Endothelial cell of umbilical vein (primary cell): ENCODE results near the gene RNASE13. TPM values are rescaled to one million over a fixed set of nuclear protein-coding genes. Genes with fewer than 3 reads are reported as not detected.

Source experiments
- BruUV-seq: library from RNA; stranded (reverse); fragments of 400-500 nt; replicated peaks from 2 replicates; lab custom pipeline; 2021; lab: Mats Ljungman, UMichigan
- CTCF ChIA-PET: fragments of 300-600, 350-600 bp; sonication (Branson Sonifier 250); formaldehyde crosslinking; loops from one replicate; lab custom pipeline; 2021; ENCODE audit warnings: antibody characterized with exemption, inconsistent platforms; lab: Charles Lee
- POLR2A ChIA-PET: fragments of 300-600, 350-600 bp; sonication (Branson Sonifier 250); formaldehyde crosslinking; loops from one replicate; lab custom pipeline; 2021; ENCODE audit warnings: antibody characterized with exemption, inconsistent platforms; lab: Charles Lee
- DNase-seq: peaks from one replicate; pipeline ENCODE4 v3.0.0-alpha.2; 2011; ENCODE audit warnings: low read depth, low spot score
- FAIRE-seq: peaks from 2 replicates; lab custom pipeline; 2011; peaks lifted over from hg19 to GRCh38; lab: Jason Lieb, UNC
- H2AFZ ChIP-seq: 2 replicates; pipeline ENCODE4 v1.6.0; 2012; ENCODE audit warnings: low read depth, low read length, control low read depth, inconsistent platforms
- H3K27ac ChIP-seq: 2 replicates; pipeline ENCODE4 v1.5.1; 2011; ENCODE audit warnings: low read depth, mild to moderate bottlenecking, control low read depth, low read length, moderate library complexity; ENCODE audit not compliant: insufficient read depth
- H3K27me3 ChIP-seq, 2 experiments: 2 replicates each; pipeline versions ENCODE4 v1.6.0 to v1.6.1; 2011; ENCODE audit warnings: low read length in 2 of 2, mixed read lengths in 1 of 2; ENCODE audit not compliant: control insufficient read depth in 2 of 2, insufficient read depth in 2 of 2
- H3K36me3 ChIP-seq, 2 experiments: 2 replicates in 1 of 2; 3 replicates in 1 of 2; pipeline ENCODE4 v1.5.1; 2011; ENCODE audit warnings: low read length in 2 of 2, mild to moderate bottlenecking in 1 of 2, moderate library complexity in 1 of 2; ENCODE audit not compliant: control insufficient read depth in 2 of 2, insufficient read depth in 2 of 2; ENCODE audit errors: extremely low read depth in 1 of 2
- H3K4me1 ChIP-seq: 3 replicates; pipeline ENCODE4 v1.5.1; 2011; ENCODE audit warnings: mild to moderate bottlenecking, low read length; ENCODE audit not compliant: control insufficient read depth, insufficient read depth; ENCODE audit errors: extremely low read depth
- H3K4me2 ChIP-seq: 2 replicates; pipeline ENCODE4 v1.6.1; 2011; ENCODE audit warnings: low read length, control low read depth, mixed read lengths; ENCODE audit not compliant: insufficient read depth
- H3K4me3 ChIP-seq, 3 experiments: fragments of 200-600 bp in 1 of 3; sonication (generic), shearing (Covaris generic) in 1 of 3; replicated peaks in 1 of 3; 2 replicates each; pipeline ENCODE4 v1.5.1; 2011 to 2016; ENCODE audit warnings: control low read depth in 3 of 3, low read length in 3 of 3, mild to moderate bottlenecking in 2 of 3, inconsistent platforms in 1 of 3, low read depth in 1 of 3, moderate library complexity in 1 of 3; ENCODE audit not compliant: insufficient read depth in 1 of 3
- H3K79me2 ChIP-seq: 2 replicates; pipeline ENCODE4 v1.6.0; 2012; ENCODE audit warnings: low read length, inconsistent platforms; ENCODE audit not compliant: control insufficient read depth, insufficient read depth
- H3K9ac ChIP-seq: replicated peaks from 2 replicates; pipeline ENCODE3; 2011; ENCODE audit warnings: low read length, control low read depth; ENCODE audit not compliant: insufficient read depth; ENCODE audit errors: extremely low read depth
- H3K9me1 ChIP-seq: replicated peaks from 3 replicates; pipeline ENCODE4 v1.6.0; 2011; ENCODE audit warnings: mild to moderate bottlenecking, low read length; ENCODE audit not compliant: control insufficient read depth, insufficient read depth; ENCODE audit errors: extremely low read depth
- H3K9me3 ChIP-seq: replicated peaks from 2 replicates; pipeline ENCODE4 v1.5.1; 2012; ENCODE audit warnings: low read length, inconsistent platforms; ENCODE audit not compliant: control insufficient read depth, insufficient read depth
- H4K20me1 ChIP-seq: replicated peaks from 2 replicates; pipeline ENCODE3; 2011; ENCODE audit warnings: mild to moderate bottlenecking, low read length; ENCODE audit not compliant: control insufficient read depth, insufficient read depth; ENCODE audit errors: extremely low read depth
- EZH2 ChIP-seq: IDR thresholded peaks from 2 replicates; pipeline ENCODE4 v1.6.1; 2012; ENCODE audit warnings: borderline replicate concordance, low read depth, mild to moderate bottlenecking, moderate library complexity, low read length, inconsistent platforms; ENCODE audit not compliant: severe bottlenecking
- FOS ChIP-seq: IDR thresholded peaks from 2 replicates; pipeline ENCODE4 v1.6.1; 2011; ENCODE audit warnings: mild to moderate bottlenecking, low read length, moderate library complexity, borderline replicate concordance; ENCODE audit not compliant: insufficient read depth
- JUN ChIP-seq: IDR thresholded peaks from 2 replicates; pipeline ENCODE4 v1.6.1; 2011; ENCODE audit warnings: borderline replicate concordance, low read depth; ENCODE audit not compliant: insufficient read length, insufficient read depth
- POLR2AphosphoS5 ChIP-seq: IDR thresholded peaks from 2 replicates; pipeline ENCODE4 v1.6.1; 2012; ENCODE audit warnings: low read depth, mild to moderate bottlenecking, control low read depth, low read length, moderate library complexity; ENCODE audit not compliant: insufficient read depth
- dilution Hi-C: fragments of 300-500 bp; cut with MboI; formaldehyde crosslinking; loops from one replicate; pipeline ENCODE4 v1.15.0; 2019; ENCODE audit warnings: low sequenced_read_pairs; ENCODE audit not compliant: extremely low pct_ligation_motif_present
- intact Hi-C: fragments of 100-400 bp; cut with micrococcal nuclease; formaldehyde crosslinking; loops from one replicate; pipeline ENCODE4 v1.10.0; 2022
- polyA plus RNA-seq, 4 experiments: library from polyadenylated mRNA; depleted of rRNA in 3 of 4; stranded (reverse) in 3 of 4; unstranded in 1 of 4; fragments of >200 nt; gene quantifications; 2 replicates each; pipeline versions ENCODE4 v1.2.1 to v1.2.3, GENCODE V29; 2011 to 2012; ENCODE audit warnings: missing spikeins in 1 of 4
- total RNA-seq: library from RNA; stranded (reverse); gene quantifications from 2 replicates; pipeline ENCODE4 v1.2.3, GENCODE V29; 2021
- TF ChIP-seq, protein P1 (sequence below), 2 donors: IDR thresholded peaks; 1 replicate in 1 of 2; 2 replicates in 1 of 2; pipeline ENCODE4 v1.5.1; 2011; ENCODE audit warnings: low read length in 2 of 2, mild to moderate bottlenecking in 2 of 2, moderate library complexity in 2 of 2, control low read depth in 1 of 2, inconsistent platforms in 1 of 2, low read depth in 1 of 2; ENCODE audit not compliant: insufficient read depth in 1 of 2; ENCODE audit errors: extremely low read depth in 1 of 2
- TF ChIP-seq, protein P2 (sequence below): IDR thresholded peaks from 2 replicates; pipeline ENCODE4 v1.6.1; 2011; ENCODE audit not compliant: insufficient read depth, insufficient read length

Gene RNASE13
- total and polyA plus RNA-seq, 2 donors (not counting 3 experiments of a cell fraction or from before 2014, with no cell fraction given) = not detected

DNA sequence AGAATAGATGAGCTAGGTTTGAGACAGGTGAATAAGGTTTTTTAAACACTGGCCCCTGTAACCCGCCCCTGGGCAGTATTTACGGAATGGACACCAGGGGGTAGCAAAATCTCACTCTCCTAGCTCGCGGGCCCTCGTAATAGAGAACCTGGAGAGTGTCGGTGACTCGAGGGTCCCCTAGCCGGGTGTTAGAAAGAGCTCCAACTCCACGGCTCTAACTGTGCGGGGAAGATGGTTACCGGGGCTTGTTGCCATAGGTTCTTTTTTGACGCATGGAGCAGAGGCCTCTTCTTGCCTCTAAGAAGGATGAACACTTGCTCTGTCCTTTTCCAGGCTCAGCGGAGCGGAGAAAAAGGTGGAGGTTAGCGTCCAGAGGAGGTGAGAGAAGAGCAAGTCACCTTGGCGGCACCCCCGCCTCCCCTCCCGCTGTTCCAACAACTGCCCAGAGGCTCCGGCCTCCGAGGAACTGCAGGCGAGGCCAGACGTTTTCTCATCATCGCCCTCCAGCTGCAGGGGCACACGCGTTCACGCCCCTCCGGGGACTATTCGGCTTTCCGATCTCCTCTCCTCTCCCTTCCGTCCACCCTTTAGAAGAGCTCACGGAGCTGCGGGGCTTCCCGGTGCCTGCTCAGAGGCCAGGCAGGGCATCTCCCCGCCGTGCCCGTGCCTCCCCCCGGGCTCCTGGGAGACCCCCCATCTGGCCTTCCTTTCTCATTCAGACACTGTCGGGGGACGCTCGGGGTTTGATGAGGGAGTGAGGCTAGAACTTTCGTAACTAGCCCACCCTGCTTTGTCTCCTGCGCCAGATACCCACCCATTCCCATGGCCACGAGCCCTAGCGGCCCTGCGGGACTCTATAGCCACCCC lies 34.1 kb upstream of the RNASE13 start:
- CTCF ChIA-PET = interaction anchor here (0.6 to 4.3 kb wide), 20 partner anchors 10 to 68 kb away, joined by 3 to 203 read pairs (median 5); partner anchors contain the start of genes TMEM253 and ZNF219
- DNase-seq = peak; percentile 52

More for the DNA sequence above, 34.1 kb upstream of the RNASE13 start:
- H4K20me1 ChIP-seq = no peaks in the 10 kb centered on the region
- no peak overlapping the region for H2AFZ ChIP-seq
- H3K27ac ChIP-seq = no peak overlapping the region
- H3K9me3 ChIP-seq = no peaks in the 10 kb centered on the region
- H3K9me1 ChIP-seq = no peaks in the 10 kb centered on the region
- no peak overlapping the region for H3K4me3 ChIP-seq
- intact Hi-C loops = loop anchor here (1.0 kb wide), 4 partner anchors 24 to 68 kb away; no protein-coding TSS in a partner anchor
- peaks cover 21 to 44% of the 10 kb centered on the region in 2 experiments for H3K27me3 ChIP-seq
- POLR2A ChIA-PET = interaction anchor here (0.7 kb wide), 1 partner anchor 36 kb away, joined by 5 read pairs; no protein-coding TSS in a partner anchor
- FAIRE-seq = peak; percentile 53
- no peaks in the 10 kb centered on the region for H3K79me2 ChIP-seq
- no peak overlapping the region for H3K9ac ChIP-seq
- H3K4me2 ChIP-seq = no peak overlapping the region
- peaks cover 0 to 2% of the 10 kb centered on the region in 2 experiments for H3K36me3 ChIP-seq
- BruUV-seq = no TSS peak
- dilution Hi-C loops = no loop called here
- TF ChIP-seq FOS = no peak
- TF ChIP-seq, protein P1, sequence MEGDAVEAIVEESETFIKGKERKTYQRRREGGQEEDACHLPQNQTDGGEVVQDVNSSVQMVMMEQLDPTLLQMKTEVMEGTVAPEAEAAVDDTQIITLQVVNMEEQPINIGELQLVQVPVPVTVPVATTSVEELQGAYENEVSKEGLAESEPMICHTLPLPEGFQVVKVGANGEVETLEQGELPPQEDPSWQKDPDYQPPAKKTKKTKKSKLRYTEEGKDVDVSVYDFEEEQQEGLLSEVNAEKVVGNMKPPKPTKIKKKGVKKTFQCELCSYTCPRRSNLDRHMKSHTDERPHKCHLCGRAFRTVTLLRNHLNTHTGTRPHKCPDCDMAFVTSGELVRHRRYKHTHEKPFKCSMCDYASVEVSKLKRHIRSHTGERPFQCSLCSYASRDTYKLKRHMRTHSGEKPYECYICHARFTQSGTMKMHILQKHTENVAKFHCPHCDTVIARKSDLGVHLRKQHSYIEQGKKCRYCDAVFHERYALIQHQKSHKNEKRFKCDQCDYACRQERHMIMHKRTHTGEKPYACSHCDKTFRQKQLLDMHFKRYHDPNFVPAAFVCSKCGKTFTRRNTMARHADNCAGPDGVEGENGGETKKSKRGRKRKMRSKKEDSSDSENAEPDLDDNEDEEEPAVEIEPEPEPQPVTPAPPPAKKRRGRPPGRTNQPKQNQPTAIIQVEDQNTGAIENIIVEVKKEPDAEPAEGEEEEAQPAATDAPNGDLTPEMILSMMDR (IDR thresholded peaks at IDR 0.05; ENCODE audit: extremely low read depth in 1 of 2, insufficient read depth in 1 of 2, low read depth in 1 of 2, low read length in 2 of 2) = peak; percentile 58 to 63
- TF ChIP-seq, protein P2, sequence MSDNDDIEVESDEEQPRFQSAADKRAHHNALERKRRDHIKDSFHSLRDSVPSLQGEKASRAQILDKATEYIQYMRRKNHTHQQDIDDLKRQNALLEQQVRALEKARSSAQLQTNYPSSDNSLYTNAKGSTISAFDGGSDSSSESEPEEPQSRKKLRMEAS = no peak
- TF ChIP-seq JUN = no peak
- TF ChIP-seq POLR2AphosphoS5 = no peak
- TF ChIP-seq EZH2 = peak; percentile 99
- H3K4me1 ChIP-seq = peaks cover 10% of the 10 kb centered on the region
